BE2C (cell line): ENCODE results near the gene SUMO2.
A peak's percentile ranks its signal among the peaks of the same experiment; 100 is the strongest.

ENCODE experiments used
- DNase-seq: peaks from one replicate; pipeline ENCODE4 v3.0.0-alpha.2; 2020
- H3K27me3 ChIP-seq: fragments of 250-450 bp; sonication (Bioruptor Pico); 2 replicates; pipeline ENCODE4 v1.5.1; 2020; ENCODE audit warnings: mild to moderate bottlenecking
- H3K36me3 ChIP-seq: fragments of 250-450 bp; sonication (Bioruptor Pico); 2 replicates; pipeline ENCODE4 v1.5.1; 2020; ENCODE audit warnings: mild to moderate bottlenecking
- H3K4me1 ChIP-seq: fragments of 250-450 bp; sonication (Bioruptor Pico); 2 replicates; pipeline ENCODE4 v1.5.1; 2020
- H3K4me3 ChIP-seq: 2 replicates; pipeline ENCODE4 v1.5.1; 2011; ENCODE audit warnings: low read depth, low read length
- H3K9me3 ChIP-seq: fragments of 250-450 bp; sonication (Bioruptor Pico); 2 replicates; pipeline ENCODE4 v1.5.1; 2020
- CTCF ChIP-seq: IDR thresholded peaks from 2 replicates; pipeline ENCODE4 v1.5.1; 2012; ENCODE audit warnings: mild to moderate bottlenecking, low read depth, low read length

Gene SUMO2

GRCh38 chr17:75152922-75153779, 29.6 kb downstream of the SUMO2 start:
- no peak for TF ChIP-seq CTCF
- H3K4me1 ChIP-seq = peaks cover 5% of the 10 kb centered on the region; the same call in 1 of the 2 replicates
- peak; percentile 55 for DNase-seq

GRCh38 chr17:75152523-75152921, 30.2 kb downstream of the SUMO2 start:
- Histone ChIP-seq H3K9me3 (no peaks in the 10 kb centered on the region), H3K27me3 (no peaks in the 10 kb centered on the region), H3K4me3 (peak overlapping the region; percentile 100), H3K4me1 (peaks cover 5% of the 10 kb centered on the region; the same call in 1 of the 2 replicates), H3K36me3 (peaks cover 51% of the 10 kb centered on the region)
- no peak for DNase-seq
- TF ChIP-seq CTCF = no peak

More at GRCh38 chr17:75152922-75153779, 29.6 kb downstream of the SUMO2 start:
- peaks cover 45% of the 10 kb centered on the region for H3K36me3 ChIP-seq
- peak overlapping the region; percentile 100 for H3K4me3 ChIP-seq
- H3K9me3 ChIP-seq = no peaks in the 10 kb centered on the region
- no peaks in the 10 kb centered on the region for H3K27me3 ChIP-seq

GRCh38 chr17:75151930-75152329, 30.8 kb downstream of the SUMO2 start:
- peaks cover 5% of the 10 kb centered on the region; the same call in 1 of the 2 replicates for H3K4me1 ChIP-seq
- peaks cover 57% of the 10 kb centered on the region for H3K36me3 ChIP-seq
- no peaks in the 10 kb centered on the region for H3K27me3 ChIP-seq
- DNase-seq = no peak
- H3K4me3 ChIP-seq = peak overlapping the region; percentile 100
- TF ChIP-seq CTCF = no peak
- H3K9me3 ChIP-seq = no peaks in the 10 kb centered on the region

- no peaks in the 10 kb centered on the region for H3K27me3 ChIP-seq
- no peaks in the 10 kb centered on the region for H3K9me3 ChIP-seq
- H3K4me3 ChIP-seq = no peak overlapping the region
- TF ChIP-seq CTCF = no peak
- no peak for DNase-seq
- H3K4me1 ChIP-seq = no peaks in the 10 kb centered on the region
- peaks cover 88% of the 10 kb centered on the region for H3K36me3 ChIP-seq
These were observed 34.7 kb downstream of the SUMO2 start for GRCh38 chr17:75147878-75148546.

GRCh38 chr17:75146592-75146991, 36.2 kb downstream of the SUMO2 start:
- H3K36me3 ChIP-seq = peaks cover 92% of the 10 kb centered on the region
- DNase-seq = no peak
- H3K4me3 ChIP-seq = no peak overlapping the region
- H3K27me3 ChIP-seq = no peaks in the 10 kb centered on the region
- no peaks in the 10 kb centered on the region for H3K4me1 ChIP-seq
- TF ChIP-seq CTCF = no peak
- H3K9me3 ChIP-seq = no peaks in the 10 kb centered on the region
